ENCODE results near the gene LRIT2. TPM values are rescaled to one million over a fixed set of nuclear protein-coding genes. Genes with fewer than 3 reads are reported as not detected.

The LRIT2 gene
- total RNA-seq, 3 donors from 2014 or later = not detected

GRCh38 chr10:84247496-84247895 lies 22.2 kb upstream of the LRIT2 start:
- intact Hi-C loops (cut with DNase I, micrococcal nuclease) = no loop called here
- ATAC-seq (no peak), DNase-seq (no peak)
- H3K36me3 ChIP-seq (ENCODE audit: low read depth) = no peaks in the 10 kb centered on the region
- no peaks in the 10 kb centered on the region for H3K9me3 ChIP-seq
- TF ChIP-seq, protein P1, sequence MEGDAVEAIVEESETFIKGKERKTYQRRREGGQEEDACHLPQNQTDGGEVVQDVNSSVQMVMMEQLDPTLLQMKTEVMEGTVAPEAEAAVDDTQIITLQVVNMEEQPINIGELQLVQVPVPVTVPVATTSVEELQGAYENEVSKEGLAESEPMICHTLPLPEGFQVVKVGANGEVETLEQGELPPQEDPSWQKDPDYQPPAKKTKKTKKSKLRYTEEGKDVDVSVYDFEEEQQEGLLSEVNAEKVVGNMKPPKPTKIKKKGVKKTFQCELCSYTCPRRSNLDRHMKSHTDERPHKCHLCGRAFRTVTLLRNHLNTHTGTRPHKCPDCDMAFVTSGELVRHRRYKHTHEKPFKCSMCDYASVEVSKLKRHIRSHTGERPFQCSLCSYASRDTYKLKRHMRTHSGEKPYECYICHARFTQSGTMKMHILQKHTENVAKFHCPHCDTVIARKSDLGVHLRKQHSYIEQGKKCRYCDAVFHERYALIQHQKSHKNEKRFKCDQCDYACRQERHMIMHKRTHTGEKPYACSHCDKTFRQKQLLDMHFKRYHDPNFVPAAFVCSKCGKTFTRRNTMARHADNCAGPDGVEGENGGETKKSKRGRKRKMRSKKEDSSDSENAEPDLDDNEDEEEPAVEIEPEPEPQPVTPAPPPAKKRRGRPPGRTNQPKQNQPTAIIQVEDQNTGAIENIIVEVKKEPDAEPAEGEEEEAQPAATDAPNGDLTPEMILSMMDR (IDR thresholded peaks at IDR 0.05) = no peak
- H3K4me3 ChIP-seq = no peak overlapping the region
- no peaks in the 10 kb centered on the region for H3K4me1 ChIP-seq (ENCODE audit: low read depth)

DNA sequence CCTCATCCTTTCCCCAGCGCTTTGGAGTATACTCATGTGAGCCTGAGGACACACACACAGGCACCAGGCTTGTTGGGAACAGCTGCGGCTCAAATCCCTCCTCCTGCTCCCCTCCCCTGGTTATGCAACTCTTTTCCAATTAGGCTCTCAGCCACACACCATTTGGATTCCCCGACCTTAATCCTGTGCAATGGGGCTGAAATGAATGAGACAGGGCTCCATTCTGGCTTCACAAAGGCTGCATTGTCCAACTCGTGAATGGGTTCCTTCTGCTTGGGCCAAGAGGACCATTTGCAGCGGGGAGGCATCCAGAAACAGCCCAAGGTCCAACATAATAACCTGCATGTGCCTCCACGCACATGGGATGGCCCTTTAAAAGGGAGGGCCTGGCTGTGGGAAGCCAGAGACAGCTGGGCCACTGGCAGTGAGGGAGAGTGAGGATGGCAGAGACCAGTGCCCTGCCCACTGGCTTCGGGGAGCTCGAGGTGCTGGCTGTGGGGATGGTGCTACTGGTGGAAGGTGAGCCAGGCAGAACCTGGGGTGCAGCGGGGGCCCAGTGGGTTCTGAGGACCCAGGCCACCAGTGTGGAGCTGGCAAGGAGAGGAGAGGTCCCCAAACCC lies 19.4 kb upstream of the LRIT2 start, which contains the start of gene RGR:
TSS of gene RGR (plus strand) at position 403 of the 620 bp plus-strand sequence. CDS start at position 441, 38 bp downstream.
- H3K4me1 ChIP-seq (ENCODE audit: low read depth) = no peaks in the 10 kb centered on the region
- no peak within 1 kb of the TSS for H3K4me3 ChIP-seq
- no peaks in the 10 kb centered on the region for H3K9me3 ChIP-seq
- DNase-seq = peak in 1 of 3 donors; percentile 21
- intact Hi-C loops (cut with DNase I, micrococcal nuclease) = no loop called here
- peak; percentile 57 for ATAC-seq
- no peaks in the 10 kb centered on the region for H3K36me3 ChIP-seq (ENCODE audit: low read depth)
- TF ChIP-seq, protein P1 (IDR thresholded peaks at IDR 0.05) = no peak

- Histone ChIP-seq H3K4me1 (ENCODE audit: low read depth) (no peaks in the 10 kb centered on the region), H3K36me3 (ENCODE audit: low read depth) (no peaks in the 10 kb centered on the region), H3K4me3 (no peak overlapping the region), H3K9me3 (no peaks in the 10 kb centered on the region)
- ATAC-seq (no peak), DNase-seq (no peak)
- TF ChIP-seq, protein P1 (IDR thresholded peaks at IDR 0.05) = no peak
- intact Hi-C loops (cut with DNase I, micrococcal nuclease) = no loop called here
Observed at GRCh38 chr10:84243759-84244158, 18.4 kb upstream of the LRIT2 start.

DNA sequence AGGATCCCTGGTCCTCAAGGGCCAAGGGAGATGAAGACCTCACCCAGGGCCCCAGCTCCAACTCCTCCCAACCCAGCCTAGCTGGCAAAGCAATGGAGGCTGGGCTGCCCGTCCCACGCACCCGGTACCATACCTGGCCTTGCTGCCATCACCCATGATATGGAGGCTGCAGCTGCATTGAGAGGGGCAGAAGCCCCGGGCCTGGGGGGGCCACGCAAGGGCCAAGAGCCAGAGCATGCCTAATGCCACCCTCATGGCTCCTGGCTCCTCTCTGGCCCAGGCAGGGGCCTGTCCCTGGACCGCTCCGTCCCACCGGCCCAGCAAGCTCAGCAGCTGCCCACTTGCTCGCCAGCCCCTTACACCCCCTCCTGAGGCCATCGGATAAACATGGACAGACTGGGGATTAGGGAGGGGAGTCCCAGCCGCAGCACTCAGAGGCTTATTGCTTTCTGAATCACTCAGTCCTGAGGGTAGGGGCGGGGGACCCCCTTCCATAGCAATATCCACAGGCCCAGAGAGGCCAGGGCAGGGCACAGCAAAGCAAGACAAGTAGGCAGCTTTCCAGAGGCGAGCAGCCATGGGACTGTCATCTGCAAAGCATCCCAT lies 15.9 kb upstream of the LRIT2 start, which contains the start of gene LRIT1:
TSS of gene LRIT1 (minus strand) at position 362 of the 606 bp plus-strand sequence. CDS start at position 255, 107 bp downstream.
- DNase-seq (no peak), ATAC-seq (no peak)
- H3K36me3 ChIP-seq (ENCODE audit: low read depth) = no peaks in the 10 kb centered on the region
- no peak within 1 kb of the TSS for H3K4me3 ChIP-seq
- no peaks in the 10 kb centered on the region for H3K9me3 ChIP-seq
- intact Hi-C loops (cut with DNase I, micrococcal nuclease) = no loop called here
- no peaks in the 10 kb centered on the region for H3K4me1 ChIP-seq (ENCODE audit: low read depth)
- TF ChIP-seq, protein P1 (IDR thresholded peaks at IDR 0.05) = no peak

GRCh38 chr10:84238909-84239308 lies 13.6 kb upstream of the LRIT2 start:
- H3K9me3 ChIP-seq = no peaks in the 10 kb centered on the region
- no peaks in the 10 kb centered on the region for H3K4me1 ChIP-seq (ENCODE audit: low read depth)
- ATAC-seq (no peak), DNase-seq (no peak)
- TF ChIP-seq, protein P1 (IDR thresholded peaks at IDR 0.05) = no peak
- intact Hi-C loops (cut with DNase I, micrococcal nuclease) = no loop called here
- H3K36me3 ChIP-seq (ENCODE audit: low read depth) = no peaks in the 10 kb centered on the region
- H3K4me3 ChIP-seq = no peak overlapping the region

Data from mucosa of descending colon (tissue), 3 donors.